OCI-LY7 (cell line): ENCODE data around the gene UAP1L1. TPM values are rescaled to one million over a fixed set of nuclear protein-coding genes. Genes with fewer than 3 reads are reported as not detected.

Experiments
- BruUV-seq: library from RNA; stranded (reverse); fragments of 400-500 nt; replicated peaks from 2 replicates; lab custom pipeline; 2021; lab: Mats Ljungman, UMichigan
- CTCF ChIA-PET: fragments of 300-600 bp; sonication (Branson Sonifier 250); formaldehyde crosslinking; loops from one replicate; lab custom pipeline; 2022; ENCODE audit warnings: antibody characterized with exemption; ENCODE audit not compliant: unreplicated experiment; lab: Charles Lee
- POLR2A ChIA-PET: fragments of 300-600 bp; sonication (Branson Sonifier 250); formaldehyde crosslinking; loops from one replicate; lab custom pipeline; 2022; ENCODE audit warnings: antibody characterized with exemption; lab: Charles Lee
- DNase-seq: peaks from one replicate; pipeline ENCODE4 v3.0.0-alpha.2; 2015; ENCODE audit warnings: low spot score
- H2AFZ ChIP-seq: fragments of 200-600 bp; sonication (generic), shearing (Covaris generic); 2 replicates; pipeline ENCODE4 v1.6.1; 2014; ENCODE audit warnings: mild to moderate bottlenecking, antibody characterized with exemption, low read length, moderate library complexity
- H3K27ac ChIP-seq: fragments of 200-600 bp; sonication (generic); 2 replicates; pipeline ENCODE4 v1.5.1; 2014; ENCODE audit warnings: mixed run types, low read depth, mild to moderate bottlenecking, moderate library complexity, low read length, inconsistent platforms; ENCODE audit not compliant: poor library complexity, severe bottlenecking
- H3K36me3 ChIP-seq: fragments of 200-600 bp; sonication (generic); 2 replicates; pipeline ENCODE4 v1.6.1; 2014; ENCODE audit warnings: mild to moderate bottlenecking, antibody characterized with exemption, low read length, moderate library complexity, mixed read lengths; ENCODE audit not compliant: insufficient read depth
- H3K4me1 ChIP-seq: fragments of 200-600 bp; sonication (generic); 2 replicates; pipeline ENCODE4 v1.5.1; 2014; ENCODE audit warnings: mild to moderate bottlenecking, low read length; ENCODE audit not compliant: insufficient read depth, poor library complexity, severe bottlenecking
- H3K4me2 ChIP-seq: fragments of 200-600 bp; sonication (generic); 2 replicates; pipeline ENCODE4 v1.6.1; 2014; ENCODE audit warnings: mild to moderate bottlenecking, low read length
- H3K4me3 ChIP-seq: fragments of 200-600 bp; sonication (generic); 2 replicates; pipeline ENCODE4 v1.5.1; 2014; ENCODE audit warnings: mild to moderate bottlenecking, low read depth, low read length; ENCODE audit not compliant: poor library complexity, severe bottlenecking
- H3K79me2 ChIP-seq: fragments of 200-600 bp; sonication (generic); 2 replicates; pipeline ENCODE4 v1.6.1; 2016; ENCODE audit warnings: low read depth, mild to moderate bottlenecking, low read length, moderate library complexity, mixed read lengths; ENCODE audit not compliant: insufficient read depth
- H3K9me2 ChIP-seq: fragments of 200-600 bp; sonication (generic); 2 replicates; pipeline ENCODE4 v1.6.1; 2016; ENCODE audit warnings: mild to moderate bottlenecking, low read length, mixed read lengths; ENCODE audit not compliant: insufficient read depth
- H3K9me3 ChIP-seq: fragments of 200-600 bp; sonication (generic); 2 replicates; pipeline ENCODE4 v1.6.1; 2014; ENCODE audit warnings: mild to moderate bottlenecking, mixed run types, low read length, mixed read lengths
- H4K20me1 ChIP-seq: fragments of 200-600 bp; sonication (generic); 2 replicates; pipeline ENCODE4 v1.6.1; 2014; ENCODE audit warnings: mild to moderate bottlenecking, antibody characterized with exemption, low read length, moderate library complexity, mixed read lengths; ENCODE audit not compliant: insufficient read depth
- EZH2phosphoT487 ChIP-seq: fragments of 200-600 bp; sonication (generic); IDR thresholded peaks from 2 replicates; pipeline ENCODE4 v1.6.1; 2018; ENCODE audit warnings: low read depth, borderline replicate concordance, mild to moderate bottlenecking, mixed run types, antibody characterized with exemption, low read length, moderate library complexity, mixed read lengths
- intact Hi-C: fragments of 100-400 bp; cut with micrococcal nuclease; formaldehyde crosslinking; loops from one replicate; pipeline ENCODE4 v1.10.0; 2022; ENCODE audit not compliant: unreplicated experiment
- total RNA-seq, 2 experiments: library from RNA; depleted of rRNA in 1 of 2; stranded (reverse); fragments of >200 nt in 1 of 2; shearing (Covaris generic) in 1 of 2; gene quantifications; 2 replicates each; pipeline ENCODE4 v1.2.3, GENCODE V29; 2014 to 2022
- TF ChIP-seq, protein P1 (sequence below): fragments of 200-600 bp; sonication (generic); conservative IDR thresholded peaks from 2 replicates; pipeline ENCODE4 v1.5.1; 2014; ENCODE audit warnings: mild to moderate bottlenecking, antibody characterized with exemption, low read length, moderate library complexity, mixed read lengths

The UAP1L1 gene
- total RNA-seq, 2 experiments from 2014 or later, result 5.7 to 16.7 TPM

DNA sequence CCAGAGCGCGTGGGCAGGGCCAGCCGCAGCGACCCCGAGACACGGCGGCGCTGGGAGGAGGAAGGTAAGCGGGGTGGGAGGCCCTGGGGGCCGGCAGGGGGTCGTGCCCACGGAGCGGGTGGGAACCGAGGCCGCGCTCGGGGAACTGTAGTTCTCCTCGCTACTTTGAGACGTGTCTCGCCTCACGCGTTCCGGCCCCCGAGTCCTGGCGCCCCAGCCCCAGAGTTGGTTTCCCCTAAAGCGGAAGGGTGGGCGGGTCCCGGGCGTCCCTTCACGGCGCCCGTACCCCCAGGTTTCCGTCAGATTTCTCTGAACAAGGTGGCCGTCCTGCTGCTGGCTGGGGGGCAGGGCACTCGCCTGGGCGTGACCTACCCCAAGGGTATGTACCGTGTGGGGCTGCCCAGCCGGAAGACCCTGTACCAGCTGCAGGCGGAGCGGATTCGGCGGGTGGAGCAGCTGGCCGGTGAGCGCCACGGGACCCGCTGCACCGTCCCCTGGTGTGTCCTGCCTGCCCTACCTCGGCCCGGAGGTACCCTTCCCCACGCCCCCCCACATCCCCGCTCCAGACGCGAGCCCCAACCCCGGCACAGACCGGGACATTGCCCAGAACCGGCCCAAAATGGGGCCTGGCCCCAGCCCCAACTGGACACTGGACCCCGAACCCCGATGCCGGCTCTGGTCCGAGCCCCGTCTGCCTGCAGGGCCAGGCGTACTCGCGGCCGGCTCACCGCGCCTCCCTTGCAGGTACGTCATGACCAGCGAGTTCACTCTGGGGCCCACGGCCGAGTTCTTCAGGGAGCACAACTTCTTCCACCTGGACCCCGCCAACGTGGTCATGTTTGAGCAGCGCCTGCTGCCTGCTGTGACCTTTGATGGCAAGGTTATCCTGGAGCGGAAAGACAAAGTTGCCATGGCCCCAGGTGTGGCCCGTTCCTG is 709 bp downstream of the UAP1L1 start:
- H3K79me2 ChIP-seq, result no peaks in the 10 kb centered on the region
- H3K36me3 ChIP-seq, result no peaks in the 10 kb centered on the region
- H3K27ac ChIP-seq, result no peak overlapping the region
- CTCF ChIA-PET, result interaction anchor here (0.8 kb wide), 1 partner anchor 10 kb away, joined by 4 read pairs; no protein-coding TSS in a partner anchor
- no TSS peak for BruUV-seq
- H3K4me1 ChIP-seq, result peaks cover 18% of the 10 kb centered on the region
- no peaks in the 10 kb centered on the region for H3K9me3 ChIP-seq
- peak overlapping the region; percentile 72 for H3K4me3 ChIP-seq
- intact Hi-C loops, result no loop called here
- no peak for TF ChIP-seq EZH2phosphoT487
- TF ChIP-seq, protein P1, sequence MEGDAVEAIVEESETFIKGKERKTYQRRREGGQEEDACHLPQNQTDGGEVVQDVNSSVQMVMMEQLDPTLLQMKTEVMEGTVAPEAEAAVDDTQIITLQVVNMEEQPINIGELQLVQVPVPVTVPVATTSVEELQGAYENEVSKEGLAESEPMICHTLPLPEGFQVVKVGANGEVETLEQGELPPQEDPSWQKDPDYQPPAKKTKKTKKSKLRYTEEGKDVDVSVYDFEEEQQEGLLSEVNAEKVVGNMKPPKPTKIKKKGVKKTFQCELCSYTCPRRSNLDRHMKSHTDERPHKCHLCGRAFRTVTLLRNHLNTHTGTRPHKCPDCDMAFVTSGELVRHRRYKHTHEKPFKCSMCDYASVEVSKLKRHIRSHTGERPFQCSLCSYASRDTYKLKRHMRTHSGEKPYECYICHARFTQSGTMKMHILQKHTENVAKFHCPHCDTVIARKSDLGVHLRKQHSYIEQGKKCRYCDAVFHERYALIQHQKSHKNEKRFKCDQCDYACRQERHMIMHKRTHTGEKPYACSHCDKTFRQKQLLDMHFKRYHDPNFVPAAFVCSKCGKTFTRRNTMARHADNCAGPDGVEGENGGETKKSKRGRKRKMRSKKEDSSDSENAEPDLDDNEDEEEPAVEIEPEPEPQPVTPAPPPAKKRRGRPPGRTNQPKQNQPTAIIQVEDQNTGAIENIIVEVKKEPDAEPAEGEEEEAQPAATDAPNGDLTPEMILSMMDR, result no peak
- peak overlapping the region; percentile 69 for H3K4me2 ChIP-seq
- H4K20me1 ChIP-seq, result no peaks in the 10 kb centered on the region
- peak; percentile 42 for DNase-seq
- H2AFZ ChIP-seq, result no peak overlapping the region
- H3K9me2 ChIP-seq, result no peaks in the 10 kb centered on the region
- POLR2A ChIA-PET, result interaction anchor here (2.0 kb wide), 1 partner anchor 9 kb away, joined by 7 read pairs; the partner anchor contains the start of gene MAN1B1

DNA sequence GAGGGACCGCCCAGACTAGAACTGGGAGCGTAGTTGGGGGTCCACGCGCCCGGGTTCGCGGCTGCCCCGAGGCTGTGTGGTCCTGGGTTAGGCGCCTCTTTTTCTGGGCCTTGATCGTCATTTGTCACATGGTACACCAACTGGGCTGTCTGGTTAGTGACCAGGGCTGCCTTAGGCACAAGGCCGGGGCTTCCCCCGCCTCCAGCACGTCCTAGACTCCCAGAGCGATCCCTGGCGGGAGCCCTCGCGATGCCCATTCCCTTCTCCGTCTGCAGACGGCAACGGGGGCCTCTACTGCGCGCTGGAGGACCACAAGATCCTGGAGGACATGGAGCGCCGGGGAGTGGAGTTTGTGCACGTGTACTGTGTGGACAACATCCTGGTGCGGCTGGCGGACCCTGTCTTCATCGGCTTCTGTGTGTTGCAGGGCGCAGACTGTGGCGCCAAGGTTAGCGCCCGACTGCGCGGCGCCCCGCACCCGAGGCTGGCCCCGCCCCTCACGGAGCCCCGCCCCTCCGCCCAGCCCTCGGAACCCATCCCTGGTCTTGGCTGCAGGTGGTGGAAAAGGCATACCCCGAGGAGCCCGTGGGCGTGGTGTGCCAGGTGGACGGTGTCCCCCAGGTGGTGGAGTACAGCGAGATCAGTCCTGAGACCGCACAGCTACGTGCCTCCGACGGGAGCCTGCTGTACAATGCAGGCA is 1.5 kb downstream of the UAP1L1 start:
- Histone ChIP-seq H3K79me2 (no peaks in the 10 kb centered on the region), H3K4me1 (peaks cover 18% of the 10 kb centered on the region), H3K4me2 (no peak overlapping the region; the same call in 1 of the 2 replicates), H3K9me2 (no peaks in the 10 kb centered on the region), H3K9me3 (no peaks in the 10 kb centered on the region), H4K20me1 (no peaks in the 10 kb centered on the region), H3K4me3 (no peak overlapping the region), H2AFZ (no peak overlapping the region), H3K27ac (no peak overlapping the region), H3K36me3 (no peaks in the 10 kb centered on the region)
- DNase-seq, result no peak
- ChIA-PET CTCF (no interaction called here), POLR2A (no interaction called here)
- TF ChIP-seq EZH2phosphoT487, result no peak
- TF ChIP-seq, protein P1, result no peak
- intact Hi-C loops, result no loop called here
- BruUV-seq, result no TSS peak
